HG03095 (cell line): ENCODE measurements around the gene EHD1.

ENCODE experiments used
- ATAC-seq: cut with Tn5 transposase; IDR thresholded peaks from one replicate; pipeline ENCODE4 v1.9.1; 2021; ENCODE audit warnings: moderate library complexity; ENCODE audit not compliant: unreplicated experiment

EHD1 gene

GRCh38 chr11:64875369-64876228 is 2.8 kb downstream of the EHD1 start:
- no peak for ATAC-seq

DNA sequence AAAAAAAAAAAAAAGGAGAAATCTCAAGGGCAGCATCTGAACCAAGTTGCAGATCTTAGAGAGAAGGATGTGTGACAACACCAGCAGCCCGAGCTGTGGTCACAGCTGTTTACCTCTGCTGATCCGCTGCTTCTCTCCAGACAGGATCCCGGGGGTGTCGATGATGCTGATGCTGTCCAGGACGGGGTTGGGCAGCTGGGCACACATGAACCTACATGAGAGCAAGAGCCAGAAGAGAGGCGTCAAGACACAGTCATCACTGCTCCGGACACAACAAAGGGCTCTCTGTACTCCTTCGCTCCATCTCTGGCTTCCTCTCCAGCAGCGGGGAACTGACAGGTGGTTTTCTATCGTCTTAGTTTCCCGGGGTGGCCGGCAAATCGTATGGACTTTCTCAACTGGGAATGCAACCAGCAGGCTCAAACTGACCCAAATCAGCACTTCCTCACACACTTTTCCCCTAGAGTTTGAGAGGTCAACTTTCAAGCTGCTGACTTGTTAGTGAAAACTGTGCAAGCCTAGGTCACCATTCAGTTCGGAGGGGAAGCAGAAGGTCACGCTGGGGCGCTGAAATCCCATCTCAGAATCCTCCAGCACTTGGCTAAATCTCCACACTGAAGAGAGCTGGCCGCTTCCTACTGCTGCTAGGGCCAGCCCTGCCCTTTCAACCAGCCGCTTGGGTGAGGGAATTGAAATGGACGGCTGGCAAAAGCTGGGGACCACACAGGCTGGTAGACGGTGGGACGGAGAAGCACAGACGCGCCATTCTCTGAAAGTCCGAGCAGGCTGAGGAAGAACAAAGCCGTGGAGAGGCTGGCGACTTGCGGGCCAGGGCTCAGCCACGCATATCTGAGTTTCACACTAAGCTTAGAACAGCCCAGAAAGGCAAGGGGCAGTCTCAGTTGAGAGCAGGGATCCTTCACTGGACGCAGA is 3.8 kb downstream of the EHD1 start:
- no peak for ATAC-seq

- no peak for ATAC-seq
Observed at GRCh38 chr11:64872790-64873488, 5.5 kb downstream of the EHD1 start.

- ATAC-seq = no peak
Observed at GRCh38 chr11:64871492-64871891, 6.9 kb downstream of the EHD1 start.

DNA sequence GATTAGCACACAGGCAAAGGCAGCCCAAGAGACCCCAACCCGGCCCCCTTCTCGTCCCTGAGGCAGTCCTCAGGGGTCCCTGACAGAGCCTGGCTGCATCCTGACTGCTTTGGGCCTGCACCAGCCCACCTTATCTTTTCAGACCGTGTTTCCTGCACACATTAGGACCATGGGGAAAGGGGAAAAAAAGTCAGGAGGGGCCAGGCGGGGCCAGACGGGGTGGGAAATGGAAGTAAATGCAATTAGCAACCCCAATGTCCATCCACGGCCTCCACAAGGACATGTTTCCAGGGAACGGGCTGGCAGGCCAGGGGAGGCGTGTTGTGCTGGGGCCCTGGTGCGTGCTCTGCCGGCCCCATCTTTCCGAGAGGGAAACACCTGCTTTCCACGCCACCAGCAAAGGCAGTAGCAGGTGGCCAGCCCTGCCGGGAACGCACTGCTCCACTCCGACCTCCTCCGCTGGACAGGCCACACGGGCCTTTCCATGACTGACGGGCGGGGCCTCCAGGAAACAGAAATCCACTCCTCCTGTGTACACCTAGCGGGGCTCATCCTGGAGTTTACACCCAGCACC is 7.4 kb downstream of the EHD1 start:
- ATAC-seq = no peak

DNA sequence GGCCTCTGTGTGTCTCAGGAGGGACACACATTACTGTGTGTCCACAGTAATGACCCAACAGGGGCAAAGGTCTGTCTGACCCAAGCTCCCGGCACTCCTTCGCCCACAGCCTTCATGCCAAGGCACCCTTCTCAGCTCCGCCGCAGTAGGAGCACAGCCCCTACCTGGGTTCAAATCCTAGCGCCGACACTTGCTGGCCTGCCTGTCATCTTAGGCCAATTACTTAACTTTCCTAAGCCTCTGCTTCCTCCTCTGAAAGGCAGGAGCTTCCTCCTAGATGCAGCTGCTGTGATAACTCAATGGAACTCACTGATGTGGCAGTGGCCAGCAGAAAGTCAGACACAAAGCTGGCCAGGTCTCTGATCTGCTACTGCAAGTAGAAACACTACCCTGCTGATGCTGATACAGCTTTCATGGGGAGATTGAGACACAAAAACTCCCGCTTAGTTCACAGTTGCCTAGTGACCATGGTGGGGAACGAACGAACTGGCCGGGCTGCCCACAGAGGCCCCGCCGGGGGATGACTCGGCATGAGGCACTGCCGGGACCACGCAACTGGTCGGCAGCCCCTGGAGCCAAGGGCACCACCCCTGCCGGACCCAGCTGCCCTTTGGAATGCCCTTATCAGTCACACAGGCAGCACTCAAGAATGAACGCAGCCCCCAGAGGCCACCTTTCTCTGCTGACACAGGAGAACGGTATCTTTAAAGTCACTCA is 8.1 kb downstream of the EHD1 start:
- no peak for ATAC-seq

DNA sequence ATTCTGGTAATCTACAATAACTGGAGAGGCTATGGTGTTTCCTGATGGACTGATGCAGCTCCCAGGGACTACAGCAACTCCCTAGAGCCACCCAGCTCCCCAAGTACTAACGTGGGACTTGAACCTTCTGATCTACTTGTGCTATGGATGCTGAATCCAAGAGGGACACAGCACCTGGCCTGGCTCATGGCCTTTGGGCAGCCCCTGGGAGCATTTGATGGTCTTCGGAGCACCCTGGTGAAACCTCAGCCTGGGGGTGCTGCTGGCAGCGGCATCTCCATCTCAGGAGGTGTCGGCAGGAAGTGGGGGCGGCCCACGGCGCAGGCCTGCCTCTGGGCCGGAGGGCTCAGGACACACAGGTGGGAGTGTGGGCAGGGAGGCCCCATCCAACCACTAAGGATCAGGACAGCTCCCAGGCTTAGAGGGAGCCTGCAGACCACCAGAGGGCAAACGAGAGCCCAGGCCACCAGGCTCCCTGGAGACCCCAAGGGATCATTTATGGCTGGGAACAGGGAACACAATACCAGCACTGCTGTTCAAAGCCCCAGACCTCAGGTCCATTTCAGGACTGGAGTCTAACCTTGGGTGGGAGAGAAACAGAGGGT is 8.7 kb downstream of the EHD1 start:
- ATAC-seq = no peak

- ATAC-seq = no peak
Observed at GRCh38 chr11:64868904-64869570, 9.4 kb downstream of the EHD1 start.

GRCh38 chr11:64867748-64868462 is 10.5 kb downstream of the EHD1 start:
- no peak for ATAC-seq

DNA sequence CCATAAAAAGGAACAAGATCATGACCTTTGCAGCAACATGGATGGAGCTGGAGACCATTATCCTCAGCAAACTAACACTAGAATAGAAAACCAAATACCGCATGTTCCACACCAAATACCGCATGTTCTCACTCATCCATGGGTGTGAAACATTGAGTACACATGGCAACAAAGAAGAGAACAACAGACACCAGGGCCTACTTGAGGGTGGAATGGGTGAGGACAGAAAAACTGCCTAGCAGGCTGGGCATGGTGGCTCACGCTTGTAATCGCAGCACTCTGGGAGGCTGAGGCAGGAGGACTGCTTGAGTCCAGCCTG is 12.3 kb downstream of the EHD1 start:
- ATAC-seq = no peak

DNA sequence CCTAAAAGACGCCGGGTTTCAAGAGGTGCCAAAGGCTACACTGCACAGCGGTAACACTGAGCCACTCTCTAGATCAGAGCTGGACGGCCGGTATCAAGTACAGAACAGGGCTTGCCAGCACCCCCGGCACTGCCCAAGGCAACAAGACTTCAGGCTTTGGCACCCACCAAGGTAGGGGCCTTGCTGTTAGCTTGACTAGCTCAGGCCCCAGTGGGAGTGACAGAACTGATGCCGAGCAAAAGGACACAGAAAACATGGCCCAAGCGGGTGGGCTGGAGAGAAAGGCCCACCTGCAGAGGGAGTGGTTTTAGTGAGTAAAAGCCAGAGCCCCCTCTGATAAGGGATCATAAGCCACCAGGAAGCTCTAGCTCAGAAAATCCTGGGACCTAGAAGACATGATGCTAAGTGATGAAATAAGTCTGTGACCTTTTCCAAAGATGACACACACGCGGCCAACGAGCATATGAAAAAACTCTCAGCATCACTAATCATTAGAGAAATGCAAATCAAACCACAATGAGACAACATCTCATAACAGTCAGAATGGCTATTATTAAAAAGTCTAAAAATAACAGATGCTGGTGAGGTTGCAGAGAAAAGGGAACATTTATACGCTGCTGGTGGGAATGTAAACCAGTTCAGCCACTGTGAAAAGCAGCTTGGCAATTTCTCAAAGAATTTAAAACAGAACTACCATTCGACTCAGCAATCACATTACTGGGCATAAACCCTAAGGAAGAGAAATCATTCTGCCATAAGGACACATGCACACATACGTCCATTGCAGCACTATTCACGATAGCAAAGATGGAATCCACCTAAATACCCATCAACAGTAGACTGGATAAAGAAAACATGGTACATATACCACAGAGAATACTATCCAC is 12.9 kb downstream of the EHD1 start:
- ATAC-seq = no peak

DNA sequence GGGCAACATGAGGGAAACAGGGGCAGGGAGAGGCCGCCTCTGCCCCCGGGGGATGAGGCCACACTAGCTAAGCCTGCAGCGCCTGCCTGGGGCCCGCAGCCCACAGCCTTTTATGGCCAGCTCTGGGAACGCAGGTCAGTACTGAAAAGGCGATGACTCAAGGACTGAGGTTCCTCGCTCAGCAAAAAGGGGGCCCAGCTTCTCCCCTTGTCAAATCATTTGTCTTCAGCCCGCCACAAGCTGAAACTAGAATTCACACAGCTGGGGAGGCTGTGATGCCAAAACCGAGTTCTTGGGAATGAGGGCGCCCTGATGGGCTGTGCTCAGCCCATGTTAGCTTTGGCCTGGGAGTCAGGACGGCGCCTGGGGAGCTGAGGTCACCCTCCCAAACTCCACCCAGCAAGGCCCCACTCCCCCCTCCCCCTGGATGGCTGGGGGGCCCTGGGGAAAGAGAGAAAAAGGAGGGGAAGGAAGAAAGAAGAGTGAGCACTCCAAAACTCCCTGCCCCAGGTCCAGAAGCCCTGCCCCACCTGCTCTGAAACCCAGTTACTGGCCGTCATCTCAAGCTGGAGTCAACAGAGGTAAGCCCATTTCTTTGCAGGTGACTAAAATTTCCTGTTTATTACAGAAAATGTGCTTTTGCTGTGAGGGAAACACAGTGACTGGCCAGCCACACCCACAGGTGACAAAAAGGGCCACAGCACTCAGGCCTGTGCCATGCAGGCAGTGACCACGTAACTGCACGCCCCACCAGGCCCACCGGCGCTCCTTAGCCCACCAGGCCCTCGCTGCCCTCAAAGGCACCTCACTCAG is 13.7 kb downstream of the EHD1 start:
- ATAC-seq = no peak

DNA sequence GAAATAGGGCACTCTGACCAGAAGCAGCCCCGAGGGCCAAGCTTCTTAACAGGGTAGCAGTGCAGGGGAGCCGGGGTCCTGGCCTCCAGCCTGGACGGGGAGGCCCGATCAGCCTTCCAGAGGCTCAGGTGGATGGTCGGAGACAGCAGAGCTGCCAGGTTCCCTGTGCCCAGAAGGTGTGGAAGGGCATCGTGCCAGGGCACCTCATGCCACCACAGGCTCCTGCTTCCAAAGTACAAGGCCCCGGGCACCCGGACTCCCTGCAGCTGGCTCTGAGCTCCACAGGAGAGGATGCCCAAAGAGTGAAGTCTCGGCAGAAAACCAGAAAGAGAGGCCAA is 14.3 kb downstream of the EHD1 start:
- no peak for ATAC-seq

DNA sequence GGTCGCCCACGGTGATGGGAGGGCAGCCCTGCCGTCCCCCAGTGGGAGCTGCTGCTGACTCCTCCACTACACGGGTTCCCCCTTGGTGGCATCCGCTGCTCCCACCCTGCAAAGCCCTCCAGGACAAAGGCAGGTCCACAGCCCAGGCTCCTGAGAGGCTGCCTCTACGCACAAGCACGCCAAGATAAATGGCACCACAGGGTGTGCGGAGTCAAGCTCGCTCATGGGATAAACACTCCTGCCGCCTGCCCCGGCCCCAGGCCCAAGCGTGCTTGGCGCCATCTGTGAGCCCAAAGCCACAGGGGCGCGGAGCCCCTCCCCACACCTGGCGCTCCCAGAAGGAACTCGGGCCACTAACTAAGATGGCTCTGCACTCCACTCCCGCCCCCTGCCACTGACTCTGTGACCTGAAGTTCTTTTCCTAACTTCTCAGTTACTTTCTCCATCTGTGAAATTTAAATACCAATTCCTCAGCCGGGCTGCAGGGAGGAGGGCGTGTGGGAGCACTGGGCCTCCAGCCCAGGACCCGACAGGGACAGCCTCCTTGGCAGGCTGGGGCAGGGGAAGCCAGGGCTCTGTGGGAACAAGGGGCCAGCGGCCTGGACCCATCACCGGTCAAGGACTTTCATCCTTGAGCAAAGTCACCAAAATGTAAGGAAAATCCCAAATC is 14.9 kb downstream of the EHD1 start:
- ATAC-seq = no peak

- ATAC-seq = no peak
Observed at GRCh38 chr11:64862987-64863390, 15.4 kb downstream of the EHD1 start.

DNA sequence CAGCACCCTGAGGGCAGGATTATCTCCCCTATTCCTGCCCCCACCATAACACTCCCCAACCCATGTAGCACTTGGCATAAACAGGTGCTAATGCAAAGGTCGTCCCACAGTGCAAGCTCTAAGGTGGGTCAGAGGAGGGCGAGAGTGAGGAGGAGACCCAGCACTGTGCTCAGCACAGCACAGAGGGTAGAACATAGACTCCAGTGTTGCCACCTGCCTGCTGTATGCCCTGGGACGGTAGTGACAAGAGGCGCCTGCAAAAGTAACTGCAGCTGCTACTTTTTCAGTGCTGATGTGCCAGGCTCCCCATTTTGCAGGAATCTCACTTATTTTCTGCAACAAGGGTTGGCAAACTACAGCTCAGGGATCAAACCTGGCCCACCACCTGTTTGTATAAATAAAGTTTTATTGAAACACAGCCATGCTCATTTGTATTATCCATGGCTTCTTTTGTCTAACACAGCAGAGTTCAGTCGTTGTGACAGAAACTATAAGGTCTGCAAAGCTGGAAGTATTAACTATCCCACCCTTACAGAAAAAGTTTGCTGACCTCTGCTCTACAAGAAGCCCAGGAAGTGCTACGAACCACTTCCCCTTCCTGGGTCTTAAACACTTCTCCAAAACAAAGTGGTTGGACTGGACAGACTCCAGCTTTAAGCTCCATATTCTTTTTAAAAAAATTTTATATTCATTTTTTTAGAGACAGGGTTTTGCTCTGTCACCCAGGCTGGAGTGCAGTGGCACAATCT is 17.0 kb downstream of the EHD1 start:
- no peak for ATAC-seq
